Tongue (tissue), 2 donors: Measurements from ENCODE around the gene TOP2A. TPM values are rescaled to one million over a fixed set of nuclear protein-coding genes. Genes with fewer than 3 reads are reported as not detected.

Experiments used
- DNase-seq: peaks from one replicate; pipeline ENCODE4 v3.0.0-alpha.2; 2015
- total RNA-seq: library from RNA; depleted of rRNA; stranded (reverse); fragments of >200 nt; gene quantifications from one replicate; pipeline ENCODE4 v1.2.3, GENCODE V29; 2014

The TOP2A gene
- total RNA-seq, 1 donor from 2014 or later = 55.3 TPM

DNA sequence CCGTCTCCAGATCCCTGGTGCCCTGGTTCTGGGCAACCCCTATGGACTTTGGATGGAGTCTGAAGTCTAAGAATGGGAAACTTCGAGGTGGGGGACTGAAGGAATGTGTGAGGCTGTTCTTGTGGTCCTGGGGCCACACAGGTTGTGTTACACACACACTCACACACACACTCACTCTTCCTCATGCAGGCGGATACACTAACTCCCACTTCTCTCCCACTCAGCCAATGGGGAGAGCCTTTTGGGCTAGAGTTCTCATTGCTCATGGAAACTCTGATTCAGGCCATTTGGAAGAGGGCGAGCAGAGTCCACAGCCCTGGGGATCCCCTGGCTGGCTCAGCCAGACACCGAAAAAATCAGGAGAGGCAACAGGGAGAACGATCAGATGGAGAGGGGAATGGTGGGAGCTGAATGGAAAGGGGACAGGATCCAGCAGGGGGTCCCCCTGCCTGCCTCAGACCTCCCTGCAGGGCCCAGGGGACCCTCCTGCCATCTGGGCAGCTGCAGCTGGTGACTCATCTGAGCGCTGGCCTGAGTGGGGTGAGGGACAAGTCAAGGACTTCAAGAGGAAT, 34.6 kb upstream of the TOP2A start:
- DNase-seq = peak; percentile 88

DNA sequence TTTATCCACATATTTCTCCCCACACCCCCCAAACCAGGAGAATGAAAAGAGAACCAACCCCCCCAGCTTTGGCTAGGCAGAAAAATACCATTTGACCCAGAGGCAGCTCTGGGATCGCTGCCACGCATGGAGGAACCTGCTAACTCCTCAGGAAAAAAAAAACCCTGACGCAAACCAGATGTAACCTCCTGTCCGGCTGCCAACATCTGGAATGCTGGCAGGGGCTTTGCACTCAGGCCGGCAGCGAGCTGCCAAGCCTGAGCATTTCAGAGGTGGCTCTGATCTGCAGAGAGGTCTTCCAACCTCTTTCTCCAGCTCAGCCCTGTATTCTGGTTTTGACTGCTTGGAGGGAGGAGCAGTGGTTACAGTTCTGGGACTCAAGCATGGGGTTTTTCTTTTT, 33.7 kb upstream of the TOP2A start:
- peak; percentile 94 for DNase-seq

GRCh38 chr17:40450175-40450574, 32.5 kb upstream of the TOP2A start:
- DNase-seq = no peak

GRCh38 chr17:40448639-40449261, 31.1 kb upstream of the TOP2A start:
- DNase-seq = no peak

GRCh38 chr17:40448213-40448638, 30.5 kb upstream of the TOP2A start:
- DNase-seq = peak; percentile 45

GRCh38 chr17:40447806-40448205, 30.1 kb upstream of the TOP2A start:
- DNase-seq = no peak

DNA sequence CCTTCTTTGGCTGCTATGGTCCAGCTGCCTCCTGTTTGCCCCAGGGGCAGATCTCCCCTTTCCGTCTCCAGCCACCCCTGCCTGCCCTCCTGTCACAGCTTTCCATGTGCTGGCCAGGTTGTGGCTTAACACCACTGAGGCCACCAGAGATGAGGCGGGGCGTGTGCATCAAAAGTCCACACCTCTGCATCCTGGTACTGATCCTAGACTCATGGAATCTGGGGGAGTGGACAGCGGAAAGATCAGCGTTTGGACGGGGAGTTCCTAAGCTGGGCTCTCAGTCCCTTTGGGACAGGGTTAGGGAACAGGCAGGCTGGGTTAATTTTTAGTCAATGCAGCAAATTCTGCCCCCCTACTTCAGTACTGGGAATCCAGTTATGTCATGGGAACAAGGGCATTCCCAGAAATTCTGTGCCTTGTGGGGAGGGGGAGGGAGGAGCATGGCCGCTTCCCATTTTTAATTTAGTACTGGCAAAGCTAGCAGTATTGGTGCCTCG, 29.5 kb upstream of the TOP2A start:
- no peak for DNase-seq

DNA sequence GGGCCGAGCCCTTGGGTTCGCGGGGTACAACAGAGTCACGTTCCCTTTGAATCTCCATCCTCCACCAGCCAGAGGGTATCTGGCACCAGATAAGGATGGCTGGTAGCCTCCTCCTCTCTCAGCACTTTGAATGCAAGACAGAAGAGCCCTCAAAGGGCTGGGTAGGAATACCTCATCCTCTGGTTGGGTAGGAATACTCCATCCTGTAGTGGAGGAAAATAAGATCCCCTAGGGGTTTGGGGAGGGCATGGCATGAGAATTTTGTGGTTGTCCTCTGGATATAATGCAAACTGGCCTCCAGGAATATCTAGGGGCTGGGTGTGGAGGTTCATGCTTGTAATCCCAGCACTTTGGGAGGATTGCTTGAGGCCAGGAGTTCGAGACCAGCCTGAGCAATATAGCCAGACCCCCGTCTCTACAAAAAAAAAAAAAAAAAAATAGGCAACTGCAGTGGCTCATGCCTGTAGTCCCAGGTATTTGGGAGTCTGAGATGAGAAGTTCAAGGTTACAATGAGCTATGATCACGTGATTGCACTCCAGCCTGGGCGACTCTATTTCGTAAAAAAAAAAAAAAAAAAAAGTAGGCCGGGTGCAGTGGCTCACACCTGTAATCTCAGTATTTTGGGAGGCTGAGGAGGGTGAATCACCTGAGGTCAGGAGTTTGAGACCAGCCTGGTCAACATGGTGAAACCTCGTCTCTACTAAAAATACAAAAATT, 28.2 kb upstream of the TOP2A start:
- no peak for DNase-seq

GRCh38 chr17:40443988-40444899, 26.5 kb upstream of the TOP2A start:
- DNase-seq = no peak

DNA sequence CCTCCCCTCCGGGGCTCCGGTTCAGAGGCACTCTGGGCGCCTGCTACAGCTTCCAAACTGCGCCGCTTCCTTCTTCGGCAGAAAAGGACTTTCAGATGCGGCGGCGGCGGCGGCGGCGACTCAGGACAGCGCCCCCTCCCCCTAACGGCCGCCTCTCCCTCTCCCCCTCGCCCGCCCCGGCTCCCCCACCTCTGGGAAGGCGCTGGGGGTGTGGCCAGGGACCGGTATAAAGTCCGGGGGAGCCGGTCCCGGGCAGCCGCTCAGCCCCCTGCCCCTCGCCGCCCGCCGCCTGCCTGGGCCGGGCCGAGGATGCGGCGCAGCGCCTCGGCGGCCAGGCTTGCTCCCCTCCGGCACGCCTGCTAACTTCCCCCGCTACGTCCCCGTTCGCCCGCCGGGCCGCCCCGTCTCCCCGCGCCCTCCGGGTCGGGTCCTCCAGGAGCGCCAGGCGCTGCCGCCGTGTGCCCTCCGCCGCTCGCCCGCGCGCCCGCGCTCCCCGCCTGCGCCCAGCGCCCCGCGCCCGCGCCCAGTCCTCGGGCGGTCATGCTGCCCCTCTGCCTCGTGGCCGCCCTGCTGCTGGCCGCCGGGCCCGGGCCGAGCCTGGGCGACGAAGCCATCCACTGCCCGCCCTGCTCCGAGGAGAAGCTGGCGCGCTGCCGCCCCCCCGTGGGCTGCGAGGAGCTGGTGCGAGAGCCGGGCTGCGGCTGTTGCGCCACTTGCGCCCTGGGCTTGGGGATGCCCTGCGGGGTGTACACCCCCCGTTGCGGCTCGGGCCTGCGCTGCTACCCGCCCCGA, 25.7 kb upstream of the TOP2A start, which contains the start of gene IGFBP4:
Gene IGFBP4, plus strand, starts transcription at position 255 of the 792 bp plus-strand sequence. Its CDS starts 286 bp downstream, at position 541.
- peak; percentile 88 for DNase-seq

GRCh38 chr17:40442392-40443195, 24.9 kb upstream of the TOP2A start:
- DNase-seq = no peak

DNA sequence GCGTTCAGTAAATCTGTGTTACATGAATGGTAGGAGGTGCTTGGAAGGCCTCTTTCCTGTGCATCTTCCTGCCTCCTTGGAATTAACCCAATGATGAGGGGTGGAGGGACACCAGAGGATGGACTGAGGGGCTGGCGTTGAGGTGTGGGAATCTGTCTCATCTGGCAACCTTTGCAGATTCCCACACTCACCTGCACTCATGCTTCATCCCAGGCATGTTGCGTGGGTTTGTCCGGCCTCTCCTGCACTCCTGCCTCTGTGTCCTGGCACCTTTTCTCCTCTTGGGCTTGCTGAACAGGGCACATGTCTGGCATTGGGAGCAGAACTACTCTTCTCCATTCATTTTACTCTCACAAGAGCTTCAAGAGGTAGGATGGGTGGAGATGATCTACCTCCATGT, 22.5 kb upstream of the TOP2A start:
- DNase-seq = no peak

DNA sequence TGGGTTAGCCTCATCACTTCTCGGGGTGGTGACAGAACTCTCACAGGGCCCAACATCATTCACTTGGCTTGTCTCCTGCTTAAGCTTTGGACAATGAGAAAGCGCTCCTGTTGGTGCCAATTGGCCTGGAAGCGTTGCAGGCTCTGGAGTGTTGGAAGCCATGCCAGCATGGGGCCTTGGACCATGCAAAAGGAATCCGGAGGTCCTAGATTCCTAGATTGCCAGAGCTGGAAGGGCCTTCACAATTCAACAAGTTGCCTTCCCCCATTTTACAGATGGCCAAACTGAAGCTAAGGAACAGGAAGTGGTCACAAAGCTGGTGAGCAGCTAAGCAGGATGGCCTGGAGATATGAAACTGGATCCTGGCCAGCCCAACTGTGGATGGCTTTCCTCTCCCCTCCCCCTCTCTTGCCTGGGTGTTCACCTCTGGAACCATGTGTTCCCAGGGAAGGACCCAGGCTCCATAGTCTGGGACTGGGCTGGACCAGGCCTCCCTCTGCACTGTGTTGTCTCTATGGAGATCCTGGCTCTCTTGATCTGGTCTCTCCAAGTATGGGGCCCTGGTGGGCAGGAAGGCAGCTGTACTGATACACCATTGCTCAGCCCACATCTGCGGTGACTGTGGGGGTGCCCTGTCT, 19.5 kb upstream of the TOP2A start:
- no peak for DNase-seq

DNA sequence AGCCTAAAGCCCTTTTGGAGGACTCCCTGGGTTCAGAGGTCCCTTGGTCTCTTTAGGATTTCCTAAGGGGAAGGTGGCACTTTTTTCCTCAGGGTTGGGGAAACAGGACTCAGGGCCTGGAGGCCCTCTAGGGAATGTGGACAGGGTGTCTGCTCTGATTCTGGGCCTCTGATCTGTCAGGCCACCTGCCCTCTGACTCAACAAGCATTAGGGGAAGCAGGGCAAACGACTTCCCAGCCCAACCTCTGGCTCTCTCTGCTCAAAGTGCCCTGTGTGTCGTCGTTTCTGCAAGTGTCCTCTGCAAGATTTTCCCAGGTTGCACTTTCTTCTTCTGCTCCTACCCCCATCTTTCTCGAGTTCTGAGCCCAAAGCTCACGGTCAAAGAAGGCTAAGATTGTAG, 18.9 kb upstream of the TOP2A start:
- no peak for DNase-seq

DNA sequence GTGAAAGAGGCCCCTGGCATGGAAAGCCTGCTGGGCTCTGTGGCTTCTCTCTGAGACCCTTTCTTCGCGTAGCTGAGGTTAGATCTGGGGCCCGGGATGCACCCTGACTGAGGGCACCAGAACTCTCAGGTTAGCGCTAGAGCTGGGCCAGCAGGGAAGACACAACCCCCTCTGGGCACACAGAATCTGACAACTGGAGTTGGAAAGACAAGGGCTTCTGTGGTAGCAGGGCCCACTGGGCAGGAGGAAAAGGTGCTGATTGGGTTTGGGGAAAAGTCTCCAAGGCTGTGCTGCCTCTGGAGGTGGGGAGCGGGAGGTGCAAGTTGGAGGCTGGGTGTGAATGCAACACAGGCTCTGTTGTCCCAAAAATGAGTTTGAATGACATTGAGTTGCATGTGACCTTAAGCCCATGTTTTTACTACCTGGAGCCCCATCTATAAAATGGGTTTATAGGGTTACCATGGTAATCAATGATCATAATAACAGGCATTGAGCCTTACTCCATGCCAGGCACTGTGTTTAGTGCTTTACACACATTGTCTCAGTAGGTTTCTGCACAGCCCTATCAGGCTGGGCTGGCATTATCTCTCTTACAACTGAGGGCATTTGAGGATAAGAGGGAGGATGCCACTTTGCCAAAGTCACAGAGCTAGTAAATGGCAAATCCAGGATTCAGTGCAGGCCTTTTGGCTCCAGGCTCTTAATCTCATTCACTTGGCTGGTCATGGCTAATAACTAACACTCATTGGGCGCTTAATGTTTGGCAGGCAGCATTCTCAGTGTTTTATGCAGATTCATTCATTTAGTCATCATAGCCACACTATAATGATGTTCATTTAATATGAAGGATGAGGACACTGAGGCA, 16.1 kb upstream of the TOP2A start:
- no peak for DNase-seq

- peak; percentile 81 for DNase-seq
Measured at GRCh38 chr17:40432864-40433528, 15.3 kb upstream of the TOP2A start.

DNA sequence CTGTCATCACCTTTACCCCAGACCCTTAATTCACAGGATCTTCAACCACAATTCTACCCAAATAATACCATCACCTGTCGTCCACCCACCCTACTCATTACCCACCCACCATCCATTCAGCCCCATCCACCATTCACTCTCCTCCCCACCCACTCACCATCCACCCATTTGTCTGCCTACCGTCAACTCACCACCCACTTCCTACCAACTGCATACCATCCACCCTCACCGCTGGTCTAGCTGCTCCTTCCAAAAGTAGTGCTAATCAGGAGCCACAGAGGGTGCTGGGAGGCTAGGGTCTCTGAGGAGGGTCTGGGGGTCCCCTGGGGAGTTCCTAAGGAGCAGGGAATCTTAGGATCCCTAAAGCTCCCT, 13.5 kb upstream of the TOP2A start:
- no peak for DNase-seq
